NCI-H128 (cell line): ENCODE measurements around the gene SLC45A2.
"Not testable (repeated sequence)": the region's sequence is repeated elsewhere in the genome, so short reads cannot be mapped to it uniquely, and the experiment has no call there.

Experiments used
- DNase-seq: peaks from one replicate; lab custom pipeline; 2025; ENCODE audit not compliant: unreplicated experiment; lab: John Stamatoyannopoulos, UW

Gene SLC45A2, protein sequence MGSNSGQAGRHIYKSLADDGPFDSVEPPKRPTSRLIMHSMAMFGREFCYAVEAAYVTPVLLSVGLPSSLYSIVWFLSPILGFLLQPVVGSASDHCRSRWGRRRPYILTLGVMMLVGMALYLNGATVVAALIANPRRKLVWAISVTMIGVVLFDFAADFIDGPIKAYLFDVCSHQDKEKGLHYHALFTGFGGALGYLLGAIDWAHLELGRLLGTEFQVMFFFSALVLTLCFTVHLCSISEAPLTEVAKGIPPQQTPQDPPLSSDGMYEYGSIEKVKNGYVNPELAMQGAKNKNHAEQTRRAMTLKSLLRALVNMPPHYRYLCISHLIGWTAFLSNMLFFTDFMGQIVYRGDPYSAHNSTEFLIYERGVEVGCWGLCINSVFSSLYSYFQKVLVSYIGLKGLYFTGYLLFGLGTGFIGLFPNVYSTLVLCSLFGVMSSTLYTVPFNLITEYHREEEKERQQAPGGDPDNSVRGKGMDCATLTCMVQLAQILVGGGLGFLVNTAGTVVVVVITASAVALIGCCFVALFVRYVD

DNA sequence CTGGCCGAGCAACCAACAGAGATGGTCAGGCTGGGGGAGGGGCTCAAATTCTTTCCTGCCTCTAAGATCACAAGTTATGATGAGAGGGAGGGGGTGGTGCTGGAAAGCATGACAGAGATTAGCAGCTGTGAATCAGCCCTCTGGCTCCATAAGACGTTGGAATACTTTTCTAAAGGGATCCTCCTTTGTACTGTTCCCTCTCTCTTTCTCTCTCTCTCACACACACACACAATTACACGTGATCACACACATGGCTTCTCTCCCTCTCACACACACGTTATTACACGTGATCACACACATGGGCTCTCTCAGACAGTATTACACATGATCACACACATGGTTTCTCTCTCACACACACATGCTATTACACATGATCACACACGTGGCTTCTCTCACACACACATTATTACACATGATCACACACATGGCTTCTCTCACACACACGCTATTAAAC, at the start of gene SLC45A2:
TSS of gene SLC45A2 (minus strand) at position 23 of the 454 bp plus-strand sequence. CDS start 110 bp downstream, outside the sequence.
- no peak for DNase-seq

DNA sequence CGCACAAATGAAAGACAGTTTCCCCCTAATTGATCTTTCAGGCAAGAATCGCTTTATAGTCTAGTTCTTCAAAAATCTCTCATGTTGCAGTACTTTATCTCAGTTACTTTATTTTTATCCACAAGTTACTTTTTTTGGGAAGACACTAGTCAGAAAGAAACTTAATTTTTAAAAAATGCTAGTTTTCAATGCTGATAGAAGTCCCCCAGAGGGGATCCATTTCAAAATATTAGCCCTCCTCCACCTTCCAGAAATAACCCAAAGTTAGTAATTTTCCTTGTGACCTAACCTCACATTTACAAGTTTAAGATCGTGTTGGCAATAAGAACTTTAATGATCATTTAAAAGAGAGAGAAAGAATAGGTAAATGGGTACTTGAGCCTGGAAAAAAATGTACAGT, 47.5 kb upstream of the SLC45A2 start:
- DNase-seq: no peak

DNA sequence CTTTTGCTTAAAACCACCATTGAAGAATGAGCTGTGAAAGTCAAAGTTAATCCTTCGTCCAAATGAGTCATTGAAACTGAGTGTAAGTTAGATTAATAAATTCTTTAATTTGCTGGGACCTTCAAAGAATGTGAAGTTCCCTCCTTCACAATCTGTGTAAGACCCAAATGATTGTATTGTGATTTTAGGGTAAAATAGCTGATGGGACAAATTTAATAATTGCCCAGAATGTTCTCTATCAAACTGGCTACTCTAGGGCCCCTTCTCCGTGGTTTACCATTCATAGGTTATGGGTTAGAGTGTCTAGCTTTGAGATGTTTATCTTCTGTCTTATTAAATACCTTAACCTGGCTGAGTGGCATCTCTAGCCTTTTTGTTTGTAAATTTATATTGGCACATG, 46.6 kb upstream of the SLC45A2 start:
- no peak for DNase-seq

DNA sequence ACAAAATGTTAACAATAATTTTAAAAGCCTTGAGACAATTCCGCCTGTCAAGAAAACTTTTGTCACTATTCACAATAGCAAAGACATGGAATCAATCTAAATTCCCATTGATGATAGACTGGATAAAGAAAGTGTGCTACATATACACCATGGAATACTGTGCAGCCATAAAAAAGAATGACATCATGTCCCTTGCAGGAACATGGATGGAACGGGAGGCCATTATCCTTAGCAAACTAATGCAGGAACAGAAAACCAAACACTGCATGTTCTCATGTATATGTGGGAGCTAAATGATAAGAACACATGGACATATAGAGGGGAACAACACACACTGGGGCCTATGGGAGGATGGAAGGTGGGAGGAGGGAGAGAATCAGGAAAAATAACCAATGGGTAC, 46.1 kb upstream of the SLC45A2 start:
- not testable (repeated sequence) for DNase-seq

DNA sequence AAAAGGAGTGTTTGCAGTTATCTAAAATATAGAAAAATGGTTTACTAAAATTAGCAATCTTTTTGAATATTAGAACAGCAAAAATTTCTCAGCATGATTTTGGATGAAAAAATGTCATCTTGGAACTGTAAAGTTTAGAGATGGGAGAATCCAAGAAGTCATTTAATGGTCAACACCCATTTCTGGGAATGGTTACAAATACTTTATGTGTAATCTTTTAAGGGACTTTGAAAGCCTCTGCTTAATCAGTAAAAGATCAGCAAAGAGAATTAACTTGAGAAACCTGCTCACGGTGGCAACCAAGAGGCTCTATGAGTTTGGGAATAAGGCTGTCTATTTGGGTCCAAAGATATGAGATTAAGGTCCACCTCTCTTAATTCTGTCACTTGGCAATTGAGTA, 45.6 kb upstream of the SLC45A2 start:
- DNase-seq: no peak

DNA sequence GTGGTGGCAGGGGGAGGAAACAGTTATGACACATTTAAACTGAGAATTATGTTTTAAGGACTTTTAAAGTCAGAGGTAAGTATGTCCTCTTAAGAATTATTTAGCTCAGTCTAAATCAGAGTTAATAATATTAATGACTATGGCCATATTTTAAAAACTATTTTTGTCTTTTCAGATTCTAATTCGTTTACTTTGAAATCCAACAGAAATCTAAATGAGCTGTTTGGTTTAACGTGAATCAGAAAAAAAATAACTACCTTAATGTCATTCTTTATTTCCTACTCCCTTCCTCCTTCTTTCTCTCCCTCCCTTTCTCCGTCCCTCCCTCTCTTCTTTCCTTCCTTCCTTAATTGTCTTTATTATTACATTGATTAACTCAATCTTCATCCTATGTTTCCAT, 43.9 kb upstream of the SLC45A2 start:
- no peak for DNase-seq

DNA sequence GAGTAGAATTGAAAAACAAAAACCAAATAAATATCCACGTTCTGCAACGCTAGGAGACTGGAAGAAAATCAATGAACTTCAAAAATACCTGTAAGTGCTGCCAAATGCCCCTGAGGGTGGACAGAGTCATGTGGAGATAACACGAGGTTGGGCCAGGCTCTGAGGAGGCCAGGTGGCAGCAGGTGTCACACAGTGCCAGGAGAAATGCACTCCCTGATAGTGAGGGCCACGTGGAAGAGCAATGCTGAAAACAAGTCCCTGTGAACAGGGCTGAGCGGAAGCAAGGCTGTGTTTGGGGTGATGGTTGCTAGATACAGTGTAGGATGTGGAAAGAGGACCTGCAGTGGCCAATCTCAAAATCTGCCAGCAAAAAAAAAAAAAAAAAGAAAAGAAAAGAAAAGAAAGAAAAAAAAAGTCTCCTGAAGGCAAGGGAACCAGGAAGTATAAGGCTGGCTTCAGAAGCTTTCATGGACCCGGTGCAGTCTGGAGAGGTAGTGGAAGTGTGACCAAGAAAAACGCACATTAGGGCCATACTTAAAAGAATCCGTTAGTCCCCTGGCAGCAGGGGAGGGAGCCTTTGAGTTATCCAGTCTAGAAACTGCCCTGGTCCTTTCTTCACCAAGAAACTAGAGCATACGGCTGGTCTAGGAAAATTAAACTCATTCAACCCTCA, 41.7 kb upstream of the SLC45A2 start:
- DNase-seq: no peak

DNA sequence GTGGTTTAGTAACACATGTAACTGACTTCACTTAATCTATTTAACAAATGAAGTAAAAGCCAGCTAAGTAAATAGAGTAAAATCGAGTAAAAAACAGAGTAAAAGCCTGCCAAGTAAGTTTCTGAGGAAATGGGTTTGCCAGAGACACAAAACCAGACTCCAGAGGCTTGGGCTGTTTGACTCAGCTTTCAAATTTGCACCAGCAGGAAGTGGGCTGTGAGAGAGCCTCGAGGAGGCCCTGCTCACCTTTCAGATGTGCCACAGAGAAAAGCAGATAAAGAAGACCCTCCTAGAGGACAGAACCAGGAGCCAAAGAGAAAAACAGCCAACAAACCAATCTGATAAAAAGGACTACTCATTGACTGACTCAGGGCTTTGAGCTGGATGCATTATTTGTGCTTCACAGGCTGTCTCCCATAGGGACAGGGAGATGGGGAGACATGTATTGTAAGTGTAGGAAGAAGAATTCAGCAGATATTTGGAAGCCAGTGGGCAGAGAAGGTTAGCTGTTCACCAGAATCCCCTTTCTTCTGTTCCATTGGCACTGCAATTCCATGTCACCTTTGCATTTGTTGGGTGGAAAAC, 37.7 kb upstream of the SLC45A2 start:
- DNase-seq: no peak

DNA sequence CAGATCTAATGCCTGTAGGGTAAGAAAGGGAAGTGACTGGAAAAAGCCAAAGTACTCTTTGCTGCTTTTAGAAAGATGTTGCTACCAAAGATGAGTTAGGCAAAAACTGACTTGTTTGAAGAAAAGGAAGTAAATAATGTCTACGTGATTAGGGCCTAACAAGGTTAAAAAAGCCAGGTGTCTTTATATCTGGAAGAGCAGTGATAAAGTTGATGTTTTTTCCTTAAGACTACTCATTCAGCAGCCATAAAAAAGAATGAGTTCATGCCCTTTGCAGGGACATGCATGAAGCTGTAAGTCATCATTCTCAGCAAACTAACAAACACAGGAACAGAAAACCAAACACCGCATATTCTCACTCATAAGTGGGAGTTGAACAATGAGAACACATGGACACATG, 36.8 kb upstream of the SLC45A2 start:
- DNase-seq: no peak

DNA sequence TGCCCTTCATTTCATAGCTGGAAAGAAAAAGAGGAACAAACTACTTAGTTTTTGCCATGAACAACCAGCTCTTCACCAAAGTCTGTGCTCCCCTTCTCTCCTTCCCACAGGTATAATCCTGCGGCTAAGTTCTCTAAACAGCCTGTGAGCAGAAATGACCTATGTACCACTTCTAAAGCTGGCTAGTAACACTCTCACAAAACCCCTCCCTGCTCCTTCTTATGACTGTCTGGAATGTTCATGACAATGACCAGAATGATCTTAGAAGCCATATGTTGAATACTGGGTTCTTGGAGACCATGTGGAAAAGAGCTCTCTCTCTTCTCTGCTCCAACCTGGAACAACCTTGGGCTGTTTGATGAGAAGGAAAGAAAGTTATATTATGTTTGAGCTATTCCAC, 36.2 kb upstream of the SLC45A2 start:
- no peak for DNase-seq

DNA sequence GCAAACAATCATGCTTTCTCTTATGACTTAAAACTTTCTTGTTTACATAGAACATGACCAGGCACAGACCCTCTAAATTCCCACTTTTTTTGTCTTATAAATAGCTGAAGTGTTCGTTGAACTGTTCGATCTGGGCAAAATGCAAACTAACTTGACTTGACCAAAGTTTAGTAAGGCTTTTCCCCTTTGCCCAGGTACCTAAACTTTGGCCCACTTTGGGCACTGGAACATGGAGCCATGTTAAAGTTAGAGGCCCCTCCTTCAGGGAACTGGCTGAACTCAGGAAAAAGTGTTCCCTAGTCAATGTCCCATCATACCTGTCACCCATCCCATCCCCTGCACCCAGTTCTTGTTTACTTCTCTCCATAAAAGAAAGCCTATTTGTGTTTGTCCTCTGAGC, 32.8 kb upstream of the SLC45A2 start:
- no peak for DNase-seq

DNA sequence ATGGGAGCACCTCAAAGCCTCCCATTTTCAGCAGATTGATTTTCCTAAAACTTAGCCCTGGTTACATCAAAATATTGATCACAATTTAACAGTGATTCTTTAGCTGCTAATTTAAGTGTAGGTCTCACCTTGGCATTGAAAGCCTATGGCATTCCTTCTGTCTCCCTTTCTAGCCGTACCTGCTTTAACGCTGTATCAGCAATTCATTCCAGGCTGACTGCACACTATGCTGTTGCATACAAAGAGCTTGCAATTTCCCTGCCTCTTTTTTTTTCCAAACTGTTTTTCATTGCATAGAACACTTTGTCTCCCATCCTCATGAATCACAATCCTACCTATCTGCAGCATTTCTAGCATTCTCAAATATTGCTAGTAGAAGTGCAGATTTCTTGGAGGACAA, 32.3 kb upstream of the SLC45A2 start:
- DNase-seq: no peak

DNA sequence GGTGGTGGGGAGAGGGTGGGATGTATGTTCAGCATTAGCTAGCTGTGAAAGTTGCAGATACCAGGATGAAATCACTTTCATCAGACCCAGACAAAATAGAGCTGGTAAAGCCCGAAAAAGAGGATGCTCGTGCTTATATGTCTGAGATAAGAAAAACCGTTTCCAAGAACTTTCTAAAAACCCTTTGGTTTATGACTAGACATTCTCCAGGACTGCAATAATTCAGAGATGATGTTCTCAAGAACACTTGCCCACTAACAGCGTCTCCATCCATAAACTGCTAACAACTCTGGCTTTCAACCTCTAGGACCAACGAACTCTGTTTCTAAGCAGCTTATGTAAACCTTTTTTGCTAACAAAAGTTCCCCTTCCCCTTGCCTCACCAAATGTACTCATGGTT, 31.7 kb upstream of the SLC45A2 start:
- DNase-seq: no peak

DNA sequence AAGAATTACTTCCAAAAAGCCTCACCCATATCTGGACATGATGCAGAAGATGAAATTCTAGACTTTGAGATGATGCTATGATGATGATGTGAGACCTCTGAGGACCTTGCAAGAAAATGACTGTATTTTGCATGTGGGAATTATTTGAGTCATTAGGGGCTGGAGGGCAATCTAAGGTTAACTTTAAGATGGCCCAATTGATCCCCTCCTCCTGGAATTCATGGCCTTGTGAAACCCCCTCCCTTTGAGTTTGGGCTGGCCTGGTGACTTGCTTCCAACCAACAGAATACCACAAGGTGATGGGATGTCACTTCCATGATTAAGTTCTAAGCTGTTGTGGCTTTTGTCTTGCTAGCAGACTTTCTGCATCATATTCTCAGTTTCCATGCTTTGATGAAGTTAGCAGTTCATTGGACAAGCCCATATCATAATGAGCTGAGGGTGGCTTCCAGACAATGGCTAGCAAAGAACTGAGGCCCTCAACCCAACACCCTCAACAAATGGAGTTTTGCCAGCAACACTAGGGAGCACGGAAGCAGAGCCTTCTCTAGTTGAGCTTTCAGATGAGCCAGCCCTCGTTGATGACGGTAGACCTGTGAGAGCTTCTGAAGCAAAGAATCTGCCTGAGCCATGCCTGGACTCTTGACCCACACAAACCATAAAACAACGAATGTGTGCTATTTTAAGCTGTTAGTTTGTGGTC, 30.8 kb upstream of the SLC45A2 start:
- no peak for DNase-seq

DNA sequence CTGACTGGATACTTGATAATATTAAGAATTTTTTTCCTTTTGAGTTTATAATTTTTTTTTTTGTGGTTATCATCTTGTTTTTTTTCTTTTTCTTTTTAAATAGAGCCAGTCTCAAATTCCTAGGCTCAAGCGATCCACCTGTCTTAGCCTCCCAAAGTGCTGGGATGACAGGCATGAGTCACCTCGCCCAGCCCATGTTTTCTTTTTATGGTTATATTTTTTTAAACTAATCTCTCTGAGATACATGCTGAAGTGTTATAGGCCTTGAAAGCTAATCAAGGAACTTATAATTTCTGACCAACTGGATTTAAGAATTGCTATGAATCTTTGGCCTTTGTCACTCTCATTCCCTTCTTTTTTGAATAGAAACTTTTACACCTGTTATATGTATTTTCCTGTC, 30.1 kb upstream of the SLC45A2 start:
- DNase-seq: no peak

DNA sequence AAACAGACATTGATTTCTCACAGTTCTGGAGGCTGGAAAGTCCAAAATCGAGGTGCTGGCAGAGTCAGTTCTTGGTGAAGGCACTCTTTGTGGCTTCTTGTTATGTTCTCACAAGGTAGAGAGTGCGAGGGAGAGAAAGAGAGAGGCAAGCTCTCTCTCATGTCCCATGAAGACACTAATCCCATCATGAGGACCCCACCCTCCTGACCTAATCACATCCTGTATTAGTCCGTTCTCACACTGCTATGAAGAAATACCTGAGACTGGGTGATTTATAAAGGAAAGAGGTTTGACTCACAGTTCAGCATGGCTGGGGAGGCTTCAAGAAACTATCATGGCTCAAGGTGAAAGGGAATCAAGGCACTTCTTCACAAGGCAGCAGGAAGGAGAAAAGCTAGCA, 29.1 kb upstream of the SLC45A2 start:
- DNase-seq: no peak

DNA sequence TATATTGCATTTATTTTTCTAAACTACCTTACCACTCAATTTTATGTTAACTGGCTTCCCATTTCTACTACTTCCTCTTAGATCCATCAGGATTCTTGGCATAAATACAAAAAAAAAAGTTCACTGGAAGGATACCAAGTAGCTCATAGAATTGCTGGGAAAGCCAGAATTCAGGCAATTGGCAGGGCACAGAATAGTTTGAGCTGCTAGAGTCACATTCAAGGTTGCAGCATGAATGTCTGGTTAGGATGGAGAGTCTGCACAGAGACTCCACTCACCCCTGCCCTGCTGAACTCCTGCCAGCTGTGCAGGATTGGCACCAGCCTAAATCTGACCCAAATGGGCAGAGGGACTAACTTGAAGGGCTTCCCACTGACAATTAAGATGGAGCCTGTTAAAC, 28.3 kb upstream of the SLC45A2 start:
- no peak for DNase-seq

DNA sequence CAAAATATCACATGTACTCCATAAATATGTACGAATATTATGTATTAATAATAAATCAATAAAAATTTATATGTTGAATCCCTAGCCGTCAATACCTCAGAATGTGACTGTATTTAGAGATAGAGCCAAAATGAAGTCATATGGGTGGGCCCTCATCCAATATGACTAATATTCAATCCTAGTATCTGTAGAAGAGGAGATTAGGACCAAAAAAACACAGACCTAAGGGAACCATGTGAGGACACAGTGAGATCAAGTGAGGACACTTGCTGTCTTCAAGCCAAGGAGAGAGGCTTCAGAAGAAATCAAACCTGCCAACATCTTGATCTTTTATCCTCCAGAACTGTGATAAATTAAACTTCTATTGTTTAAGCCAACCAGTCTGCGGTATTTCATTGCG, 27.0 kb upstream of the SLC45A2 start:
- DNase-seq: no peak

DNA sequence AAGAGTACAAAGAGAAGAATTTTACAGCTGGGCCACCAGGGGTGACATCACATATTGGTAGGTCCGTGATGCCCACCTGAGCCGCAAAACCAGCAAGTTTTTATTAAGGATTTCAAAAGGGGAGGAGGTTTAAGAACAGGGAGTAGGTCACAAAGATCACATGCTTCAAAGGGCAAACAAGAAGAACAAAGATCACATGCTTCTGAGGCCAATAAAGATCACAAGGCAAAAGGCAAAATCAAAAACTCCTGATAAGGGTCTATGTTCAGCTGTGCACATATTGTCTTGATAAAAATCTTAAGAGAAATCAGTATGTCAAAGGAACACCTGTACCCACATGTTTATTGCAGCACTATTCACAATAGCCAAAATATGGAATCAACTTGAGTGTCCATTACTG, 25.7 kb upstream of the SLC45A2 start:
- not testable (repeated sequence) for DNase-seq

DNA sequence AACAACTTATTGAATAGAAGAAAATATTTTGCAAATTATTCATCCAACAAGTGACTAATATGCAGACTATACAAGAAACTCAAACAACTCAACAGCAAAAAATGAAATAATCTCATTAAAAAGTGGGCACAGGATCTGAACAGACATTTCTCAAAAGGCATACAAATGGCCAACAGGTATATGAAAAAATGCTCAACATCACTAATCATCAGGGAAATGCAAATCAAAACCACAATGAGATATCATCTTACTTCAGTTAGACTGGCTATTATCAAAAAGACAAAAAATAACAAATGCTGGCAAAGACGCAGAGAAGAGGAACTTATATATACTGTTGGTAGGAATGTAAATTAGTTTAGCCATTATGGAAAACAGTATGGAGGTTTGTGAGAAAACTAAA, 25.1 kb upstream of the SLC45A2 start:
- no peak for DNase-seq

DNA sequence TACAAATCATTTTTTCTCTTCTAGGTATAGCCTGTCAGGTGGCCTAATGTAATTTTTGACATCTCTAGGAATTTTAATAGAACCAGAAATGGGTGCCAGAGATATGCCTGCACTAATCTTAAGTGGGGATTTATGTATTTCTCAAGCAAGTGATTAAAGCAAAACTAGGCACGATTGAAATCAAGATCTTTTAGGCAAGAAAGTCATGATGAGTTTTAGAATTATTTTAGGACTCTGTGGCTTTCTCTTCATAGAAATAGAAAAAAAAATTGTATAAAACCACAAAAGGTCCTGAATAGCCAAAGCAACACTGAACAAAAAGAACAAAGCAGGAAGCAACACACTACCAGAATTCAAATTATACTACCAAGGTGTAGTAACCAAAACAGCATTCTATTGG, 24.3 kb upstream of the SLC45A2 start:
- DNase-seq: no peak
